VCaP (cell line): ENCODE measurements around the gene GAB2.

Experiments
- H3K27ac ChIP-seq: fragments of 450-650 bp; 2 replicates; pipeline ENCODE4 v1.5.1; 2017
- CTCF ChIP-seq: fragments of 450-650 bp; conservative IDR thresholded peaks from 2 replicates; pipeline ENCODE4 v1.5.1; 2017; ENCODE audit warnings: mild to moderate bottlenecking, moderate library complexity

Gene GAB2

GRCh38 chr11:78453140-78453935 lies 35.7 kb upstream of the GAB2 start:
- no peak overlapping the region for H3K27ac ChIP-seq
- no peak for TF ChIP-seq CTCF

- H3K27ac ChIP-seq, result no peak overlapping the region
- TF ChIP-seq CTCF, result no peak
Measured at GRCh38 chr11:78451371-78452150, 33.9 kb upstream of the GAB2 start.

GRCh38 chr11:78450866-78451265 lies 33.2 kb upstream of the GAB2 start:
- H3K27ac ChIP-seq, result no peak overlapping the region

GRCh38 chr11:78449866-78450265 lies 32.2 kb upstream of the GAB2 start:
- no peak for TF ChIP-seq CTCF
- no peak overlapping the region for H3K27ac ChIP-seq

More at GRCh38 chr11:78450866-78451265, 33.2 kb upstream of the GAB2 start:
- no peak for TF ChIP-seq CTCF

DNA sequence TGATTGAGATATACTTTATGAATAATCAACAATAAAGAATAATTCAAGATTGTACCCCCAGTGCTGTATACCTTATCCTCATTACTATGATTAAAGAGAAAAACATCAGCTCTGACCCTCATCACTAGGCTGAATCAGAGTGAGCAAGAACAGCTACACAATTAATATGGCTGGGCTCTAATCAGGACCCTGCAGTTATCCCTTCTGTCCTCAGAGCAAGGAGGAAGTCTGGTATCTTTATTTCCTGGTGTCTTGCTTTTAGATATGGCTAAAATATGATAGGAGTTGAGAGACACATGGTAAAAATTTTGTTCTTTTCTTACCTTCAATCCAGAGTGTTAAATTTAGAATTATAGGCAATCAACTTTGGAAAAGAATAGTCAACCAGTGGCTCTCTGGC lies 28.6 kb upstream of the GAB2 start:
- TF ChIP-seq CTCF, result no peak
- H3K27ac ChIP-seq, result no peak overlapping the region

- no peak overlapping the region for H3K27ac ChIP-seq
- no peak for TF ChIP-seq CTCF
Measured at GRCh38 chr11:78444726-78445125, 27.1 kb upstream of the GAB2 start.

DNA sequence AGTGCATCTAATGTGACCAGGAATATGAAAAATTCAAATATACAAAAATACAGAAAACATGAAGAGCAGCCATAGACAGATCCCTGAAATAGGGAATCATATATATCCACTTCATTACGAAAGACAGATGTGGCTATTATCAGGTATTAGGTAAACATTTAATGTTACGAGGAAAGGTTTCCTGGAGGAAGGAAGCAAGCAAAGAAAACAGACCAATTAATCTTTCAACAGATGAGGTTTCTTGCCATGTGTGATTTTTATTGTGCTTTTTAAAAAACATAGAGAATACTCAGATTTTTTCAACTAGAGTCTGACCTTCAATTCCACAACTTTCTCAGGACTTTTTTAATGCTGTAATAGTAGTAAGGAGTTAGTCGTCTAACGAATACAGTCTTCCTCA lies 24.3 kb upstream of the GAB2 start:
- no peak overlapping the region for H3K27ac ChIP-seq
- TF ChIP-seq CTCF, result no peak
